22Rv1 (cell line): ENCODE data around the gene ELAVL1.
"Not testable (repeated sequence)": the region's sequence is repeated elsewhere in the genome, so short reads cannot be mapped to it uniquely, and the experiment has no call there.

ENCODE experiments used
- ZFX ChIP-seq: fragments of 450-650 bp; IDR thresholded peaks from 2 replicates; pipeline ENCODE4 v1.6.1; 2017; ENCODE audit warnings: antibody characterized with exemption, borderline replicate concordance
- TF ChIP-seq, protein P1 (sequence below): fragments of 450-650 bp; IDR thresholded peaks from 2 replicates; pipeline ENCODE4 v1.5.1; 2017; ENCODE audit warnings: mild to moderate bottlenecking

DNA sequence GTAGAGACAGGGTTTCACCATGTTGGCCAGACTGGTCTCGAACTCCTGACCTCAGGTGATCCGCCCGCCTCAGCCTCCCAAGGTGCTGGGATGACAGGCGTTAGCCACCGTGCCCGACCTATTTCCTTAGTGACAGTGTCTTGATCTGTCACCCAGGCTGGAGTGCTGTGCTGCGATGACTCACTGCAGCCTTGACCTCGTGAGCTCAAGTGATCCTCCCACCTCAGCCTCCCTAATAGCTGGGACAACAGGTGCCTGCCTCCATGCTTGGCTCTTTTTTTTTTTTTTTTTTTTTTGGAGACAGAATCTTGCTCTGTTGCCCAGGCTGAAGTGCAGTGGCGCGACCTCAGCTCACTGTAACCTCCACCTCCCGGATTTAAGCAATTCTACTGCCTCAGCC, 75.4 kb downstream of the ELAVL1 start:
- TF ChIP-seq, protein P1, sequence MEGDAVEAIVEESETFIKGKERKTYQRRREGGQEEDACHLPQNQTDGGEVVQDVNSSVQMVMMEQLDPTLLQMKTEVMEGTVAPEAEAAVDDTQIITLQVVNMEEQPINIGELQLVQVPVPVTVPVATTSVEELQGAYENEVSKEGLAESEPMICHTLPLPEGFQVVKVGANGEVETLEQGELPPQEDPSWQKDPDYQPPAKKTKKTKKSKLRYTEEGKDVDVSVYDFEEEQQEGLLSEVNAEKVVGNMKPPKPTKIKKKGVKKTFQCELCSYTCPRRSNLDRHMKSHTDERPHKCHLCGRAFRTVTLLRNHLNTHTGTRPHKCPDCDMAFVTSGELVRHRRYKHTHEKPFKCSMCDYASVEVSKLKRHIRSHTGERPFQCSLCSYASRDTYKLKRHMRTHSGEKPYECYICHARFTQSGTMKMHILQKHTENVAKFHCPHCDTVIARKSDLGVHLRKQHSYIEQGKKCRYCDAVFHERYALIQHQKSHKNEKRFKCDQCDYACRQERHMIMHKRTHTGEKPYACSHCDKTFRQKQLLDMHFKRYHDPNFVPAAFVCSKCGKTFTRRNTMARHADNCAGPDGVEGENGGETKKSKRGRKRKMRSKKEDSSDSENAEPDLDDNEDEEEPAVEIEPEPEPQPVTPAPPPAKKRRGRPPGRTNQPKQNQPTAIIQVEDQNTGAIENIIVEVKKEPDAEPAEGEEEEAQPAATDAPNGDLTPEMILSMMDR: not testable (repeated sequence)
- not testable (repeated sequence) for TF ChIP-seq ZFX
